Choroid plexus epithelial cell (primary cell): ENCODE results near the gene RFX8.
A peak's percentile ranks its signal among the peaks of the same experiment; 100 is the strongest.

ENCODE experiments used
- DNase-seq: peaks from one replicate; pipeline ENCODE4 v3.0.0-alpha.2; 2010; ENCODE audit warnings: low read depth
- H3K4me3 ChIP-seq: 2 replicates; pipeline ENCODE4 v1.5.1; 2011; ENCODE audit warnings: low read depth, mild to moderate bottlenecking, control low read depth, low read length, moderate library complexity
- TF ChIP-seq, protein P1 (sequence below): conservative IDR thresholded peaks from 2 replicates; pipeline ENCODE4 v1.5.1; 2011; ENCODE audit warnings: low read depth, mild to moderate bottlenecking, control low read depth, inconsistent platforms, low read length, moderate library complexity

Gene RFX8

DNA sequence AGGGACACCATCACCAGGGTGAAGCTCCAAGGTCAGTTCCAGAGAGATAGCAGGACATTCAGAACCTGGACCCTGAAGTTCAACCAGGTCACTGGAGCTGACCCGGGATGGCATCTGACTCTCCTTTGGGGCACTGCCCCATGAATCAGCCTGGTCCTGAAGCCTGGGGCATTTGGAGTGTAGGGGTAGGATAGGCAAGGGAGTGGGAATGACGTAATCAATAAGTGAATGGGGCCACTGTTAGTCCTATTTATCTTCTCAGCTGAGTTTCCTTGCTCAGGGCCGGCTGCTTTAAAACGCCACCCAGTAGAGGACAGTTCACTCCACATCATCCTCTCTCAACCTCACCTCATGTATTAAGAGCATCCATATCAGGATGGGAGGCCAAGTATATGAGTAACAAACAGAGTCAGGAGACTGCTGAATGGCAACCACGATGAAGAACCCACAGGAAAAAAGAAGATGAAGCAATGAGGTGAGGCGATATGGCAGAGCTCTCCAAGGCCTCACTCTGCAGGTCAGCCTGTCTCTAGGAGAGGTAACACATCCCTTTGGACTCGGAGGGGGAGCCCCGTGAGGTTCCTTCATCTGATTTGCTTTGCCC, 1.8 kb upstream of the RFX8 start:
- TF ChIP-seq, protein P1, sequence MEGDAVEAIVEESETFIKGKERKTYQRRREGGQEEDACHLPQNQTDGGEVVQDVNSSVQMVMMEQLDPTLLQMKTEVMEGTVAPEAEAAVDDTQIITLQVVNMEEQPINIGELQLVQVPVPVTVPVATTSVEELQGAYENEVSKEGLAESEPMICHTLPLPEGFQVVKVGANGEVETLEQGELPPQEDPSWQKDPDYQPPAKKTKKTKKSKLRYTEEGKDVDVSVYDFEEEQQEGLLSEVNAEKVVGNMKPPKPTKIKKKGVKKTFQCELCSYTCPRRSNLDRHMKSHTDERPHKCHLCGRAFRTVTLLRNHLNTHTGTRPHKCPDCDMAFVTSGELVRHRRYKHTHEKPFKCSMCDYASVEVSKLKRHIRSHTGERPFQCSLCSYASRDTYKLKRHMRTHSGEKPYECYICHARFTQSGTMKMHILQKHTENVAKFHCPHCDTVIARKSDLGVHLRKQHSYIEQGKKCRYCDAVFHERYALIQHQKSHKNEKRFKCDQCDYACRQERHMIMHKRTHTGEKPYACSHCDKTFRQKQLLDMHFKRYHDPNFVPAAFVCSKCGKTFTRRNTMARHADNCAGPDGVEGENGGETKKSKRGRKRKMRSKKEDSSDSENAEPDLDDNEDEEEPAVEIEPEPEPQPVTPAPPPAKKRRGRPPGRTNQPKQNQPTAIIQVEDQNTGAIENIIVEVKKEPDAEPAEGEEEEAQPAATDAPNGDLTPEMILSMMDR: no peak
- no peak overlapping the region for H3K4me3 ChIP-seq
- DNase-seq: no peak

- DNase-seq: peak; percentile 47
- TF ChIP-seq, protein P1: no peak
- peak overlapping the region; percentile 64 for H3K4me3 ChIP-seq
Measured at GRCh38 chr2:101473911-101474701, 806 bp downstream of the RFX8 start.

DNA sequence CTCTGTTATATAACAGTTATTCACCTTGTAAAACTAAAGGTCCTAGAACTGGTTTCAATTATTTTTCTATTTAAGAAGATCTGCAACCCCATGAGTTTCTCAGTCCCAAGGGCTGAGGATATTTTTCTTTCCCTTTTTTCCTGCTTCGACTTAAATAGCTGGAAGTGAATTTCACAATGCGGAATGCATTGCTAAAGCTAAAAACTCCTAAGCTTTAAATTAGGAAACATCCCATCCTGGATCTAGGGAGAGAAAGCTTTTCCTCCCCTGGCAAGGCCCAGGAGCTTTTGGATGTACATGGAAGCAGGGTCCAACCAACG, 1.4 kb downstream of the RFX8 start:
- H3K4me3 ChIP-seq: peak overlapping the region; percentile 64
- DNase-seq: peak; percentile 53
- TF ChIP-seq, protein P1: no peak

DNA sequence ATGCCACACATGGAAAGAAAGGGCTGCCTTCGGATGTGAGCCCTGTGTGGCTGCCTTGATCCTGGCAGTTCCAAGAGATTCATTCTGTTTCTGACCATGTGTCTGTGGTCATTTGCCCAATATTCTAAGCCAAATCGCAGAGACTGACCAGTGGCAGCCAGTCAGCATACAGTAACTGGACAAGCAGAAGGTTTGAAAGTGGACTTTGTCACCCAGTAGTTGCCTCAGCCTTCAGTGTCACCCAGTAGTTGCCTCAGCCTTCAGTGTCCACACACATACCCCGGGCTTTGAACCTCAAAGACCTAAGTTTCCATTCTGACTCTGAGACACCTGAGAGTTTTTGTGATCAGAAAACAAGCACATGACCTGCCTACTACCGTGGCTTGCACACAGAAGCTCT, 5.0 kb downstream of the RFX8 start:
- TF ChIP-seq, protein P1: no peak
- H3K4me3 ChIP-seq: no peak overlapping the region
- no peak for DNase-seq

GRCh38 chr2:101467306-101467705, 7.6 kb downstream of the RFX8 start:
- TF ChIP-seq, protein P1: no peak
- peak; percentile 22 for DNase-seq
- no peak overlapping the region for H3K4me3 ChIP-seq

DNA sequence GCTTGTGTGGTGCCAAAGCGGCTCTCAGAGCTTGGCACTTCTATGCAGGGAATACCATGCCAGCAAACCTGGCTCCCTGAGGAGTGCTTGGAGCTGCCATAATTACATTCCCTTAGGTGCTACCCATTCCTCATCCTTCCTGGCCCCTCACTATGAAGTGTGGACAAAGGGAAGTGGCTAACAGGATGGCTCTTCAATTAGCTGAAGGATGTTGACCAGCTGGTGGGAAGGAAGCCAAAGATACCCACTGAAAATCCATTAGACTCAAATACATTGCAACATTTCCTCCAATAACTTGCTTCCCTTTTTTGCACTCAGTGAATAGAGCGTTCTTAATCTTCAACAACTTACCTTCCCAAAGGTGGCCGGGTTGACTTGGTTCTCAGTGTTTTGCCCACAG, 8.5 kb downstream of the RFX8 start:
- no peak for DNase-seq

More for the DNA sequence above, 8.5 kb downstream of the RFX8 start:
- TF ChIP-seq, protein P1: no peak
- no peak overlapping the region for H3K4me3 ChIP-seq
